H9 (cell line): ENCODE results near the gene GRIP1. TPM values are rescaled to one million over a fixed set of nuclear protein-coding genes. Genes with fewer than 3 reads are reported as not detected.

Source experiments
- DNase-seq: peaks from one replicate; pipeline ENCODE4 v3.0.0-alpha.2; 2017
- H2AFZ ChIP-seq: one replicate; pipeline ENCODE4 v1.6.1; 2013; ENCODE audit warnings: mild to moderate bottlenecking, low read length, control low read depth, moderate library complexity
- H2AK5ac ChIP-seq: 2 replicates; pipeline ENCODE4 v1.6.1; 2013; ENCODE audit warnings: low read length, control low read depth, mixed read lengths; ENCODE audit not compliant: insufficient read length
- H2BK120ac ChIP-seq: one replicate; pipeline ENCODE4 v1.6.1; 2013; ENCODE audit warnings: low read depth, mild to moderate bottlenecking, low read length, control low read depth, inconsistent platforms; ENCODE audit not compliant: poor library complexity, severe bottlenecking
- H2BK12ac ChIP-seq: 2 replicates; pipeline ENCODE4 v1.6.1; 2013; ENCODE audit warnings: low read length, control low read depth, mixed read lengths, low read depth; ENCODE audit not compliant: insufficient read length
- H2BK15ac ChIP-seq: 2 replicates; pipeline ENCODE4 v1.6.1; 2013; ENCODE audit warnings: low read depth, low read length, control low read depth
- H2BK20ac ChIP-seq: one replicate; pipeline ENCODE4 v1.6.1; 2013; ENCODE audit warnings: low read depth, mild to moderate bottlenecking, low read length, control low read depth, inconsistent platforms; ENCODE audit not compliant: poor library complexity, severe bottlenecking
- H2BK5ac ChIP-seq: 2 replicates; pipeline ENCODE4 v1.6.1; 2013; ENCODE audit warnings: low read length, control low read depth, mixed read lengths; ENCODE audit not compliant: insufficient read length
- H3K14ac ChIP-seq: 2 replicates; pipeline ENCODE4 v1.6.1; 2013; ENCODE audit warnings: low read length, control low read depth; ENCODE audit not compliant: insufficient read depth
- H3K18ac ChIP-seq: 2 replicates; pipeline ENCODE4 v1.6.1; 2013; ENCODE audit warnings: low read depth, mild to moderate bottlenecking, mixed read lengths, low read length, control low read depth; ENCODE audit not compliant: insufficient read length
- H3K23ac ChIP-seq: 2 replicates; pipeline ENCODE4 v1.6.1; 2013; ENCODE audit warnings: low read length, control low read depth, mixed read lengths, low read depth; ENCODE audit not compliant: insufficient read length
- H3K23me2 ChIP-seq: 2 replicates; pipeline ENCODE4 v1.6.1; 2013; ENCODE audit warnings: low read depth, mild to moderate bottlenecking, mixed read lengths, low read length, control low read depth; ENCODE audit not compliant: insufficient read length, poor library complexity, severe bottlenecking
- H3K27ac ChIP-seq: 2 replicates; pipeline ENCODE4 v1.5.1; 2013; ENCODE audit warnings: low read length, control low read depth, mixed read lengths, low read depth; ENCODE audit not compliant: insufficient read length
- H3K27me3 ChIP-seq: 2 replicates; pipeline ENCODE4 v1.6.1; 2013; ENCODE audit warnings: low read length, control low read depth, inconsistent platforms; ENCODE audit not compliant: insufficient read depth
- H3K4ac ChIP-seq: 2 replicates; pipeline ENCODE4 v1.6.1; 2013; ENCODE audit warnings: low read depth, mild to moderate bottlenecking, control low read depth, inconsistent platforms, low read length, moderate library complexity
- H3K4me1 ChIP-seq: 2 replicates; pipeline ENCODE4 v1.6.1; 2013; ENCODE audit warnings: low read length, control low read depth, inconsistent platforms; ENCODE audit not compliant: insufficient read depth
- H3K4me2 ChIP-seq: 2 replicates; pipeline ENCODE4 v1.6.1; 2013; ENCODE audit warnings: low read length, control low read depth, mixed read lengths; ENCODE audit not compliant: insufficient read length, insufficient read depth
- H3K56ac ChIP-seq: 2 replicates; pipeline ENCODE4 v1.6.1; 2013; ENCODE audit warnings: low read depth, mild to moderate bottlenecking, mixed read lengths, low read length, control low read depth; ENCODE audit not compliant: insufficient read length
- H3K79me1 ChIP-seq: 2 replicates; pipeline ENCODE4 v1.6.1; 2013; ENCODE audit warnings: low read depth, mild to moderate bottlenecking, moderate library complexity, low read length, control low read depth, inconsistent platforms; ENCODE audit not compliant: insufficient read depth, poor library complexity, severe bottlenecking
- H3K79me2 ChIP-seq: 2 replicates; pipeline ENCODE4 v1.6.1; 2013; ENCODE audit warnings: low read length, control low read depth, inconsistent platforms; ENCODE audit not compliant: insufficient read depth
- H3K9ac ChIP-seq: 2 replicates; pipeline ENCODE4 v1.6.1; 2013; ENCODE audit warnings: low read length, control low read depth, mixed read lengths; ENCODE audit not compliant: insufficient read length; ENCODE audit errors: extremely low read depth
- H3K9me3 ChIP-seq: one replicate; pipeline ENCODE4 v1.6.1; 2013; ENCODE audit warnings: low read depth, low read length, inconsistent platforms; ENCODE audit not compliant: control insufficient read depth
- H3T11ph ChIP-seq: one replicate; pipeline ENCODE4 v1.6.1; 2013; ENCODE audit warnings: mild to moderate bottlenecking, low read length, control low read depth, inconsistent platforms
- H4K20me1 ChIP-seq: one replicate; pipeline ENCODE4 v1.6.1; 2013; ENCODE audit not compliant: control insufficient read depth, insufficient read length, insufficient read depth
- H4K5ac ChIP-seq: 2 replicates; pipeline ENCODE4 v1.6.1; 2013; ENCODE audit warnings: low read depth, mild to moderate bottlenecking, mixed read lengths, low read length, control low read depth; ENCODE audit not compliant: insufficient read length
- H4K8ac ChIP-seq: replicated peaks from 2 replicates; pipeline ENCODE4 v1.6.1; 2013; ENCODE audit warnings: low read length, control low read depth, mixed read lengths, low read depth; ENCODE audit not compliant: insufficient read length
- H4K91ac ChIP-seq: 2 replicates; pipeline ENCODE4 v1.6.1; 2013; ENCODE audit warnings: low read depth, mild to moderate bottlenecking, moderate library complexity, mixed read lengths, low read length, control low read depth; ENCODE audit not compliant: insufficient read length
- H3K27ac Mint-ChIP-seq, 3 experiments: 2 replicates in 2 of 3; 3 replicates in 1 of 3; pipeline ENCODE4 v1.8.0; 2020 to 2021; ENCODE audit warnings: mixed read lengths in 3 of 3, mild to moderate bottlenecking in 1 of 3, moderate library complexity in 1 of 3
- H3K27me3 Mint-ChIP-seq: 2 replicates; pipeline ENCODE4 v1.8.0; 2021; ENCODE audit warnings: low read depth, mild to moderate bottlenecking, moderate library complexity, mixed read lengths
- H3K36me3 Mint-ChIP-seq, 3 experiments: 2 replicates in 2 of 3; 3 replicates in 1 of 3; pipeline ENCODE4 v1.8.0; 2020 to 2021; ENCODE audit warnings: low read depth in 3 of 3, mixed read lengths in 3 of 3; ENCODE audit not compliant: insufficient read depth in 1 of 3
- H3K4me1 Mint-ChIP-seq, 2 experiments: 2 replicates each; pipeline ENCODE4 v1.8.0; 2020; ENCODE audit warnings: mixed read lengths in 2 of 2
- H3K4me3 Mint-ChIP-seq, 2 experiments: 2 replicates in 1 of 2; 3 replicates in 1 of 2; pipeline ENCODE4 v1.8.0; 2020 to 2021; ENCODE audit warnings: mild to moderate bottlenecking in 2 of 2, mixed read lengths in 2 of 2, moderate library complexity in 1 of 2
- H3K9me3 Mint-ChIP-seq, 2 experiments: 2 replicates in 1 of 2; 3 replicates in 1 of 2; pipeline ENCODE4 v1.8.0; 2020; ENCODE audit warnings: mild to moderate bottlenecking in 2 of 2, mixed read lengths in 2 of 2, moderate library complexity in 1 of 2
- WGBS: extraction: QIAGEN DNeasy Blood & Tissue Kit; methylation state at CpG from one replicate; pipeline ENCODE4 v1.1.7; 2013; ENCODE audit warnings: missing lambda C conversion rate, low lambda C conversion rate, mixed read lengths; ENCODE audit not compliant: insufficient read length; ENCODE audit errors: extremely low coverage; 5-methylcytosine and 5-hydroxymethylcytosine counted together
- total RNA-seq: library from RNA; stranded (reverse); gene quantifications from 2 replicates; pipeline ENCODE4 v1.2.1, GENCODE V29; 2021
- TF ChIP-seq, protein P1 (sequence below): fragments of 200-600 bp; sonication (generic); conservative IDR thresholded peaks from 3 replicates; pipeline ENCODE4 v1.8.0; 2021; ENCODE audit warnings: antibody characterized with exemption, mild to moderate bottlenecking

The GRIP1 gene
- total RNA-seq, 1 experiment from 2014 or later, result 19.5 TPM

GRCh38 chr12:66398931-66399910 is 279.7 kb downstream of the GRIP1 start:
- H3K9me3 Mint-ChIP-seq, result no peaks in the 10 kb centered on the region
- H3K56ac ChIP-seq, result no peak overlapping the region
- no peak overlapping the region for H3K14ac ChIP-seq
- no peaks in the 10 kb centered on the region for H4K20me1 ChIP-seq
- no peak overlapping the region for H3K4me2 ChIP-seq
- no peak overlapping the region for H2BK120ac ChIP-seq
- no peak overlapping the region for H4K5ac ChIP-seq
- H2BK15ac ChIP-seq, result no peak overlapping the region
- no peak overlapping the region for H2BK12ac ChIP-seq
- no peaks in the 10 kb centered on the region for H3K27me3 Mint-ChIP-seq
- H3K27ac Mint-ChIP-seq, result peak overlapping the region in 1 of 3 experiments; percentile 10; a peak in 1 of 7 replicates
- no peak overlapping the region for H2AFZ ChIP-seq
- no peak overlapping the region for H3K23ac ChIP-seq
- H2AK5ac ChIP-seq, result no peak overlapping the region
- H3K79me2 ChIP-seq, result no peaks in the 10 kb centered on the region
- no peak overlapping the region for H4K8ac ChIP-seq
- DNase-seq, result no peak
- no peak overlapping the region for H2BK5ac ChIP-seq
- peaks cover 11% of the 10 kb centered on the region; the same call in 1 of the 2 replicates for H3K4me1 ChIP-seq
- H2BK20ac ChIP-seq, result no peak overlapping the region
- no peak overlapping the region for H3K27ac ChIP-seq
- no peak overlapping the region for H3K4ac ChIP-seq
- peaks cover 19 to 23% of the 10 kb centered on the region in 2 experiments for H3K4me1 Mint-ChIP-seq
- H3K9ac ChIP-seq, result no peak overlapping the region
- H3K23me2 ChIP-seq, result no peaks in the 10 kb centered on the region
- H3K27me3 ChIP-seq, result no peaks in the 10 kb centered on the region
- no peak overlapping the region for H3K4me3 Mint-ChIP-seq
- no CpG with 5 or more reads among the region's 10 CpGs for WGBS
- H4K91ac ChIP-seq, result no peak overlapping the region
- H3K79me1 ChIP-seq, result no peaks in the 10 kb centered on the region
- TF ChIP-seq, protein P1, sequence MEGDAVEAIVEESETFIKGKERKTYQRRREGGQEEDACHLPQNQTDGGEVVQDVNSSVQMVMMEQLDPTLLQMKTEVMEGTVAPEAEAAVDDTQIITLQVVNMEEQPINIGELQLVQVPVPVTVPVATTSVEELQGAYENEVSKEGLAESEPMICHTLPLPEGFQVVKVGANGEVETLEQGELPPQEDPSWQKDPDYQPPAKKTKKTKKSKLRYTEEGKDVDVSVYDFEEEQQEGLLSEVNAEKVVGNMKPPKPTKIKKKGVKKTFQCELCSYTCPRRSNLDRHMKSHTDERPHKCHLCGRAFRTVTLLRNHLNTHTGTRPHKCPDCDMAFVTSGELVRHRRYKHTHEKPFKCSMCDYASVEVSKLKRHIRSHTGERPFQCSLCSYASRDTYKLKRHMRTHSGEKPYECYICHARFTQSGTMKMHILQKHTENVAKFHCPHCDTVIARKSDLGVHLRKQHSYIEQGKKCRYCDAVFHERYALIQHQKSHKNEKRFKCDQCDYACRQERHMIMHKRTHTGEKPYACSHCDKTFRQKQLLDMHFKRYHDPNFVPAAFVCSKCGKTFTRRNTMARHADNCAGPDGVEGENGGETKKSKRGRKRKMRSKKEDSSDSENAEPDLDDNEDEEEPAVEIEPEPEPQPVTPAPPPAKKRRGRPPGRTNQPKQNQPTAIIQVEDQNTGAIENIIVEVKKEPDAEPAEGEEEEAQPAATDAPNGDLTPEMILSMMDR, result no peak
- H3T11ph ChIP-seq, result no peak overlapping the region
- no peaks in the 10 kb centered on the region for H3K9me3 ChIP-seq
- no peak overlapping the region for H3K18ac ChIP-seq
- no peaks in the 10 kb centered on the region; a peak in 2 of 7 replicates for H3K36me3 Mint-ChIP-seq
